Thyroid gland (tissue), 4 donors: ENCODE results near the gene ADGRG6. TPM values are rescaled to one million over a fixed set of nuclear protein-coding genes. Genes with fewer than 3 reads are reported as not detected.

Experiments used
- DNase-seq, 2 donors: peaks; one replicate each; pipeline ENCODE4 v3.0.0-alpha.2; 2019
- H3K27ac ChIP-seq, 3 donors: fragments of 200-600 bp; sonication (generic); 1 replicate in 2 of 3; 2 replicates in 1 of 3; pipeline ENCODE4 v1.5.1; 2016 to 2019; ENCODE audit warnings: mild to moderate bottlenecking in 1 of 3, moderate library complexity in 1 of 3
- H3K27me3 ChIP-seq: fragments of 200-600 bp; sonication (generic); one replicate; pipeline ENCODE4 v1.5.1; 2019
- H3K36me3 ChIP-seq, 2 donors: fragments of 200-600 bp; sonication (generic); one replicate each; pipeline ENCODE4 v1.5.1; 2016 to 2019
- H3K4me1 ChIP-seq, 2 donors: fragments of 200-600 bp; sonication (generic); one replicate each; pipeline ENCODE4 v1.5.1; 2017 to 2019
- H3K4me3 ChIP-seq, 3 donors: fragments of 200-600 bp; sonication (generic); replicated peaks in 1 of 3; 1 replicate in 2 of 3; 2 replicates in 1 of 3; pipeline ENCODE4 v1.5.1; 2016; ENCODE audit warnings: mild to moderate bottlenecking in 1 of 3
- H3K9me3 ChIP-seq: fragments of 200-600 bp; sonication (generic); one replicate; pipeline ENCODE4 v1.5.1; 2017
- CTCF ChIP-seq, 6 experiments: fragments of 200-600 bp in 3 of 6; fragments of 450-650 bp in 3 of 6; sonication (generic) in 3 of 6; IDR thresholded peaks; one replicate each; pipeline ENCODE4 v1.5.1; 2016 to 2019; ENCODE audit warnings: antibody characterized with exemption in 6 of 6, mild to moderate bottlenecking in 2 of 6, inconsistent platforms in 1 of 6, moderate library complexity in 1 of 6
- POLR2A ChIP-seq, 2 donors: fragments of 450-650 bp; IDR thresholded peaks; one replicate each; pipeline ENCODE4 v1.6.1; 2017; ENCODE audit warnings: antibody characterized with exemption in 2 of 2, mild to moderate bottlenecking in 2 of 2, moderate library complexity in 1 of 2
- WGBS, 2 donors: methylation state at CpG; one replicate each; pipeline ENCODE4 v1.1.5; 2017; 5-methylcytosine and 5-hydroxymethylcytosine counted together
- intact Hi-C: fragments of 100-400 bp; cut with DNase I; formaldehyde crosslinking; loops from one replicate; pipeline ENCODE4 v1.15.1; 2023
- total RNA-seq, 4 donors: library from RNA; depleted of rRNA; stranded (reverse); fragments of >200 nt; gene quantifications; one replicate each; pipeline ENCODE4 v1.2.3, GENCODE V29; 2016

ADGRG6 gene
- total RNA-seq, 4 donors from 2014 or later, result 2.9 to 10.5 (median 7.1) TPM

- no peak for TF ChIP-seq CTCF (IDR thresholded peaks at IDR 0.05)
- TF ChIP-seq POLR2A (IDR thresholded peaks at IDR 0.05), result no peak
- Histone ChIP-seq H3K27me3 (no peaks in the 10 kb centered on the region), H3K36me3 (no peaks in the 10 kb centered on the region), H3K9me3 (no peaks in the 10 kb centered on the region), H3K27ac (no peak overlapping the region), H3K4me3 (no peak overlapping the region), H3K4me1 (no peaks in the 10 kb centered on the region)
- no peak for DNase-seq
- intact Hi-C loops, result no loop called here
- 64 to 66% methylated on average over 6 of the region's 6 CpGs for WGBS, 2 donors
Measured at GRCh38 chr6:142323377-142323776, 21.6 kb downstream of the ADGRG6 start.

GRCh38 chr6:142324111-142324510 is 22.3 kb downstream of the ADGRG6 start:
- no peak for TF ChIP-seq CTCF (IDR thresholded peaks at IDR 0.05)
- no peak for TF ChIP-seq POLR2A (IDR thresholded peaks at IDR 0.05)
- DNase-seq, result no peak
- Histone ChIP-seq H3K9me3 (no peaks in the 10 kb centered on the region), H3K27me3 (no peaks in the 10 kb centered on the region), H3K4me3 (no peak overlapping the region), H3K4me1 (no peaks in the 10 kb centered on the region), H3K27ac (no peak overlapping the region), H3K36me3 (no peaks in the 10 kb centered on the region)
- intact Hi-C loops, result no loop called here
- WGBS, 2 donors, result 95 to 98% methylated on average over 1 of the region's 1 CpG

- Histone ChIP-seq H3K4me3 (no peak overlapping the region), H3K4me1 (no peaks in the 10 kb centered on the region), H3K9me3 (no peaks in the 10 kb centered on the region), H3K36me3 (no peaks in the 10 kb centered on the region), H3K27ac (no peak overlapping the region), H3K27me3 (no peaks in the 10 kb centered on the region)
- DNase-seq, result no peak
- intact Hi-C loops, result no loop called here
- WGBS, 2 donors, result 77 to 80% methylated on average over 3 of the region's 3 CpGs
- no peak for TF ChIP-seq POLR2A (IDR thresholded peaks at IDR 0.05)
- TF ChIP-seq CTCF (IDR thresholded peaks at IDR 0.05), result no peak
Measured at GRCh38 chr6:142325111-142325510, 23.3 kb downstream of the ADGRG6 start.

GRCh38 chr6:142326540-142326939 is 24.7 kb downstream of the ADGRG6 start:
- no peak for TF ChIP-seq POLR2A (IDR thresholded peaks at IDR 0.05)
- TF ChIP-seq CTCF (IDR thresholded peaks at IDR 0.05), result no peak
- no peak for DNase-seq
- H3K4me3 ChIP-seq, result no peak overlapping the region
- H3K27ac ChIP-seq, result no peak overlapping the region
- 67 to 70% methylated on average over 1 of the region's 1 CpG for WGBS, 2 donors
- H3K4me1 ChIP-seq, result no peaks in the 10 kb centered on the region
- no peaks in the 10 kb centered on the region for H3K36me3 ChIP-seq
- no peaks in the 10 kb centered on the region for H3K9me3 ChIP-seq
- H3K27me3 ChIP-seq, result no peaks in the 10 kb centered on the region
- intact Hi-C loops, result no loop called here

- no peaks in the 10 kb centered on the region for H3K27me3 ChIP-seq
- H3K4me3 ChIP-seq, result no peak overlapping the region
- H3K4me1 ChIP-seq, result no peaks in the 10 kb centered on the region
- H3K36me3 ChIP-seq, result no peaks in the 10 kb centered on the region
- no peaks in the 10 kb centered on the region for H3K9me3 ChIP-seq
- intact Hi-C loops, result no loop called here
- 68 to 74% methylated on average over 2 of the region's 2 CpGs for WGBS, 2 donors
- TF ChIP-seq POLR2A (IDR thresholded peaks at IDR 0.05), result no peak
- TF ChIP-seq CTCF (IDR thresholded peaks at IDR 0.05), result no peak
- no peak for DNase-seq
- H3K27ac ChIP-seq, result no peak overlapping the region
Measured at GRCh38 chr6:142328070-142328469, 26.3 kb downstream of the ADGRG6 start.
